HG03439 (cell line): ENCODE measurements around the gene DCC.

ENCODE experiments used
- ATAC-seq: cut with Tn5 transposase; IDR thresholded peaks from one replicate; pipeline ENCODE4 v1.9.1; 2021; ENCODE audit warnings: mild to moderate bottlenecking, moderate library complexity; ENCODE audit not compliant: unreplicated experiment

The DCC gene

DNA sequence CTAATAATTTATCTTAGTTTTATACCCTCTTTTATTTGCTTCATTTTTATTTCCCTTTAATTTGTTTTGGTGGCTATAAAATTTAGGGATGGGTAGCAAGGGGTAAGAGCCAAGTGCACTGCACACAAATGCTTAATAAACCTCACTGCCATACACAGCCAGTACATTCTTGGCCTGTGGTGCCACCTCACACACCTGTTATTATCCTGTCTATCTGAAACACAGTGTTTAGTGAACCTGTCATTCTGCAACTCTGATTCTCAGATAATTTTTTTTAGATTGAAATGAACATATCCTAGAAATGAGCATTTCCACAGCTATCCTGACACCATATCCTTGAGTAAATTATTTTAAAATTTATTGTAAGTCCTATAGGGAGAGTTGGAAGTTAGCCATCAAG is 807.5 kb downstream of the DCC start:
- no peak for ATAC-seq

DNA sequence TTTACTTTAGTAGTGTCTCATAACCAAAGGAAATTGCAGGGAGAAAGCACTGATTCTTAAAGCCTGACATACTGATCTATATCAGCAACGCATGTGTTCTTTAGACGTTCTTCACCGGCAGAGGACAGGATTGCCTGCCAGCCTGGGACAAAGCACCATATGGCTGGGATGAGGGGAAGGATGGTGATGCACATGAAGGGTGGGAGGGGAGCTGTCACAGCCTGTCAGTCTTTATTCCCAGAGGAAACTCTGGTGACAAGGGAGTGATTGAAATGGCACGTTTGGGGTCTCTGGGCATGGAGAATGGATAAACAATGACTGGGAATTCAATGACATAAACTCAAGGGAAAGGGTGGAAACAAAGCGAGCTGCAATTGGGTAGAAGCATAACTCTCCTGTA is 808.1 kb downstream of the DCC start:
- no peak for ATAC-seq

DNA sequence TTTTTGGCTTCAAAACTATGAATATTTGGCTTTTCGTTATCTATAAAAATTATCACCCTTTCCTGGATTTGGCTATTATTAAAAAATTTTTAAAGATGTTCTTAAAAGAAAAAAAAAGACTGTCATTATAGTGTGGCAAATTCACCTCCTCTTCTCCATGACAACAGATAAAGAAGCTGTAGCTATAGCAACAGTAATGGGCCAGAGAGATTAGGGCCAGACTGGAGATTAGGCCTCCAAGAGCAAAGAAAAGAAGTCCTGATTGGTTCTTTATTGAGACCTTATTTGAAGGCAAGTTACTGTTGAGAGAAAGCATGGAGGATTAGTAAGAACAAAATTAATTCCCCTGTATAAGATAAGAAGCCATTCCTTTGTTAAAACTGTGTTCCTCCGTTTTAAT is 812.5 kb downstream of the DCC start:
- no peak for ATAC-seq

DNA sequence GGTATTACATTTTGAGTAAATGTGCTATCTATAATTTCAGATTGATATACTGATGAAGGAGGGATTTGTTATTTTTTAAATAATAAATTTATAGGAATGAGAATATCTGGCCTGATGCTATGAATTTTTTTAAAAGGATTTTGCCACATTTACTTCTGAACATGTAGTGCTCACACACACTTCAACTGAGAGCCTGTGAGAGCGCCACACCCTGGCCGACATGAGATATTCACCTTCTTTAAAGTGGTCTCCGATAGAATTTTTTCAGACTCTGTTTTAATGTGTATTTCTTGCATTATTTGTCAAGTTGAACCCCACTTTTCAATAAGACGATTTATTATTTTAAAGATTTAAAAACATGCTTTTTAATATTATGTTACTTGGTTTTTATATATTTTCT is 813.3 kb downstream of the DCC start:
- ATAC-seq: no peak

DNA sequence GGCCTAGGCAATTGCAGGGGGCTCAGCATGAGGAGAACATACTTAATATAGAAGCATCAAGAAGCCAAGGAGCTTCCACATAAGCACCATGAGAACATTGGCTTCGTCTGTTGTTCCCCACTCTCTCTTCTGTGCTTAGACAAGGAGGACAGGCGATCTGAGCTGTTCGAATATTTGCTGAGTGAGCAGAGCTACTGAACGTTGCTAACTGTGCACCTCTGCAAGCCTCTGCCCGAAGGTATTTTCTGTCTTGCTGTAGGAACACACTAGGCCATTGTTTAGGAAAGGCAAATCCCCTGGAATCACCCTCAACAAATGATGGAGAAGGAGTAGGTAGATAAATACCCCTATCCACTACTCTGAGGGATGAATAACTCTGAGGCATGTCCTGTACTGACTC is 813.8 kb downstream of the DCC start:
- ATAC-seq: no peak

DNA sequence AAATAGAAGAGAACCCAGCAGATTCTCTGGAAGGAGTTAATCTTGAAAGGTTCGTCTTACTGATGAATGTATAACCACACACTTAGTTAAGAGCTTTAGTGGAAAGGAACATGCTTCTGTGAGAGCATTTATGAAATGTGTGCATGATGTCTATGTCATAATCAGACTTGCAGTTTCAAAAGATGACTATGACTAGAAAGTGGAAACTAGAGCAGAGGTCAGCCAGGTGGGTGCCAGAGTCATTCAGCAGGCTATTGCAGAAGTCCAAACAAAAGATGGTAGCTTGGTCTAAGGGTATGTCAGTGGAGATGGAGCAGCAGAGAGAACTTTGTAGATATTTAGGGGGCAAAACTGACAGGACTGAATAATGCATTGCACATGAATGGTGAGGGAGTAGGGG is 825.8 kb downstream of the DCC start:
- peak; percentile 76 for ATAC-seq

DNA sequence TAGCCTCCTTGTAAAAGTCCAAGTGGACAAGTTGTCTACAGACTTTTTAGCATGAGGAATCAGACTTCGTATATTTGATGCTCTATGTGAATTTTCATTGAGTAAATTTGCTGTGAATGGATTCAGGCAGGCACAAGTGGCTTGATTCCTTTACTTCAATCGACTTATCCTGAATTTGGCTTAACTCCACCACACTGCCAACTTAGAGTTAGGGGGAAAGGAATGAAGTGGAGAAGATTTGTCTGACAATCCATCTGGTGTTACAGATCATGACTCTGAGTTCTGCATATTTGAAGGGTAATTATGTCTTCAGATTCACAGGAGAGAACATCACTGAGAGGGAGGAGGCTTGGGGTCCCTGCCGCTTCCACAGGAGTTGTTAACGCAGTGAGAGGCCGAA is 829.3 kb downstream of the DCC start:
- no peak for ATAC-seq

DNA sequence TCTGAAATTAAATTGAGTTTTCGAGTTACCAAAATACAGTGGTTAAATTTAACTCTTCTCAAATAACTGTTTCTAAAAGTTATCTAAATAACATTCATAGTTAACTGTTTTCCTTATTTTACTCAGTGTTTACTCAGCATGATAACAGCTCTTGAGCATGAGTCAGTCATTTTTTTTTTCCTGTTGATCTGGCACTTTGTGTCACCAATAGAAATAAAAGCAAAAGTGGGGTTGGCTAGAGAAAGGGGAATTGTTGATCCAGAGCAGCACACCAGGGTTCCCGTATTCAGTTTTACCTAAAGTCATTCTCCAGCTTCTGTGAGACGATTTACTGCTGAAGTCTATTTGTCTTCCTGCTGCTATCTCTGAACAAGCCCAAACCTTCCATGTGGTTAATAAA is 851.6 kb downstream of the DCC start:
- no peak for ATAC-seq

DNA sequence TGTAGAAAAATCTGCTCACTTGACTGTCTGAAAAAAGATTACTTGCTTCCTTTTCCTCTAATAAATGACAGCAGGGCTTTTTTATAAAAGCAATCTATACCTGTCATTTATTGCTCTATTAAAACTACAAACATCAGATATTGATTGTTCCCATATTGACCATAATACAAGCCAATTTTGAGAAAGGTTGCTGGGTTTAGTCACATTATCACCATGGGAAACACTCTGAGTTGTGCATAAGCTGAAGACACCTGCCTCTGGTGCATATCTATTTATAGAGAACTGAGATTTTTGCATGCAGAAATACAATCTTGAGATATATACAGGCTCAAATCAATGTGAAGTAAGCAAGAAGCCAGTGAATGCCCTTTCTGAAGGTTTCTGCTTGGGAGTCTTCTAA is 853.9 kb downstream of the DCC start:
- no peak for ATAC-seq

DNA sequence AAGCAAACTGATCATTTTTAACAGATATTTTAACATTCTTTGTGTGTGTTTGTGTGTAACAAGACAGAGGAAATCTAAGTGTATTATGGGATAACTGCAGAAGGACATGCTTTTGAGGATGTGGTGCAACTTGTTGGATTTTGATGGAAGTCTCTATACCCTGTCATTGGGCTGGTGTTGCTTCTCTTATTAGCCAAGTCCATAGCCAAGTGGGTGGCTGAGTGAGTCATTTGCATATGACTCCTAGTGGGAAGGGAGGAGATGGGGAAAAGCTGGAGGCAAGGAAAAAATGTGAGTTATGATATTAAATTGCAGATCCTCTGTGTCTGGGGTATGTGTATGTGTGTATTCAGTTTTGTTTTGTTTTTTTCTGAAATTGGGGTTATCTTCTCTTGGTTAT is 879.9 kb downstream of the DCC start:
- ATAC-seq: no peak

DNA sequence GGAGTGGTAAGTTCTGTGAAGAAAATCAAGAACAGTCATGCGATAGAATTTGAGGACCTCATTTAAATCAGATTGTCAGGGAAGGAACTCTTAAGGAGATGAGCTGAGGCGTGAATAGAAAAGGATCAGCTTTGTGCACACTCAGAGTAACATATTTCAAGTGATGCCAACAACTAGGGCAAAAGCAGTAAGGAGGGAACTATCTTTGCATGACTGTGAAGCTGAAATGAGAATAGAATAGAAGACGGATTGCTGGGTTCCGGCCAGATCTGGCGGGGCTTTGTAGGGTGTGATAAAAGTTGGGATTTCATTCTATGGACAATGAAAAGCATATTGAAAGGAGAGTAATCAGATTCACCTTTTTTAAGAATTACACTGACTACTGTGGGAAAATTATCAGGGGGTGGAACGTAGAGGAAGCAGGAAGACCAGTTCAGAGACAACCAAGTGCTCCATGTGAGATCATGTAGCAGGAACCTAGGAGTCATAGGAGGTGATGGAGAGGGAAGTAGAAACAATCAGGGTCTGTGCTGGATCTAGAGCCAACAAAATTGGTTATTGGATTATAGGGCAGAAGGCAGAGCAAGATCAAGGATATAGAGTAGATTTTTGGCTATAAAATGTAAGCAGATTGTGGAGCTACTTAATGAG is 884.3 kb downstream of the DCC start:
- no peak for ATAC-seq

DNA sequence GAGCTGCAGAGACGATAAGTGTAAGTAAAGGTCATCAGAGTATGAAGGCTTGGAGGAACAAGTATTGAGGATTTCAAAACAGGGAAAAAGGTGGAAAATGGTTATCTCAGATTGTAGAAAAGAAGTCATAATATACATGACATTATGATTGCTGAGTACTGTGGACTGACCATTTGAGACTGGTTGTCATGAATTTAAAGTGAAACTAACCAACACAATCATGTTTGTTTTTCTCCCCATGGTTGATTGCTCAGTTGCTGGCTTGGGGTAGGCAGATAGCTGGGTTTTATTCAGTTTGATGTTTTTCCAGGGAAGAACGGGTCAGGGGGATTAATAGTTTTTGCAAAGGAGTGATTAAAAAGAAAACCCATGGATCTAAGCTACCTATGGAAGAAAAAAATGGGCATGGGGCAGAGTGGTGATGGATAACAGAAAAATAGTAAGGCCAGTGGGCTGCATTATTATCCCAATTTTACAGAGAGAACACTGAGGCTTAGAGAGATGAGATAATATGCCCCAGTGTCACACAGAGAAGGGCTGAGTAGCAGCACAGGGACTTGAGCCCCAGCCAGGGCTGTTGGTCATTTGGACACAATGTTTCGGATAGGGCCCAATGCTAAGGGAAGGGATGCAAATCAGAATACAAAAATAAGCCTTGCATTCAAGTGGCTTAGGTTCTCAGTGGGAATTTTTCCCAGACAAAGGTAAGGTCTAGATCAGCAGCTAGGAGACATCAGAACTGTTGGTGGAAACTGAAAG is 885.7 kb downstream of the DCC start:
- no peak for ATAC-seq

DNA sequence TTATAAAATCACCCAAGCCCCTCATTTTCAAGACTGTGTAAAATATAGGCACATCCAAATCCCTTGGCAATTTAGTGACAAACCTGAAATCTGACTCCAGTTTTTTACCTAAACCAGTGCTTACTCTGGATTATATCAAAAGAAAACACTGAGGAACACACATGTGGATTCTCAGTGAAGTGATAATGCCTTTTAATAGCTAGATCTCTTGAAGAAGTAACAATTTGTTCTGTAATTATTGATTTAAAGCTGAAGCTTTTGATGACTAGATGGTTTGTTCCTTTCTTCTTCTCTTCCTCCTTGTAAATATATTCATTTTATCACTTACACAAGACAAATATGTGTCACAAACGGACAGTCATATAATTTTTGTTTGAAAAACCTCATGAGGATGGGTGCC is 894.6 kb downstream of the DCC start:
- no peak for ATAC-seq

DNA sequence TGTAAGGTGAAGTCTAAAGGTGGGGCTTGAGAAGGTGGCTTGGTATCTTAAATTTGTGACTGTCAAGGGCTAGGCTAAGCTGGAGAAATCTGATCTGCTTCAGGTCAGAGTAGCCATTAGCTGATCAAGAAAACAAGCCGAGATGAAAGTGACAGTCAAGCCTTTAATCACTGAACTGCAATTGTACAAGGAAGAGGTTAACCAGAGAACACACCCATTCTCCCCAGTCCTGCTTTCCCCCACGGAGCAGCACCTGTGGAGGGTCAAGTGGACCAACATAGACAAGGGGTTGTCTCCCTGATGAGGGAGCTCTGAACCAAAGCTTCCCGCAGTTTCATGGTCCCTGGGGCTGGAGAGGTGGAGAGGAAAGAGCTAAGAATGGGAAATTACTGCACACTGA is 901.2 kb downstream of the DCC start:
- ATAC-seq: no peak

DNA sequence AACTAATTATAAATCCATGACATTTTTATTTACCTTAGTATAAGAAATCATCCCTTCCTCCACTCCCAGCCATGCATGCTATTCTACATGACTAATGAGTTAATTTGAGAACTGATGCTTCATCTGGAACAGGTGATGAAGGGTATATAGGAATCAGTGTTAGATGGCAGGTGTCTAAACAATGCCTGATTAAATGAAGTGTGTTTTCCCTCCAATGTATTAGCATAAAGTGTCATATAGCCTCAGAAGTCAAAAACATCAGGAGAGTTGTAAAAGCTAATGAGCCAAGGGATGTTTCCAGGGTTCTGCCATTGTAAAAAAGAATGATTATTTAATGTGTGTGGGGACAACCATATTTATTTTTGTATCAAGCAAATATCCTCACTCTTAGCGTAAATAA is 913.8 kb downstream of the DCC start:
- no peak for ATAC-seq

DNA sequence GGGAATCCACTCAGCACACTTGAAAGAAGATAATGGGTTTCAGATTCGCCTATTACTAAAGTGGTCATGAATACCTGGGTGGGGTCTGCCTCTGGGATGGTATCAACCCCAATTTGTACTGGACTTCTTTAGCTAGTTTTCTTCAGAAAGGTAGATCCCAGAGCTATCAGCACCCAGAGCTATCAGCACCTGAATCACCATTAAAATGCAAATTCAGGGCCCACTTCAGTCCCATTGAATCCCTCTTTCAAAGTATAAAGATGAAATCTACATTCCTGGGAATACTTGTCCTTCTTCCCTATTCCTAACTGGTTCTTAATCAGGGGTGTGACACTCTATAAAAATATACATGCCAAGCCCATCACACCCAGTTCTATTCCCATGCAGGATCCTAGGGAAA is 914.3 kb downstream of the DCC start:
- ATAC-seq: no peak

DNA sequence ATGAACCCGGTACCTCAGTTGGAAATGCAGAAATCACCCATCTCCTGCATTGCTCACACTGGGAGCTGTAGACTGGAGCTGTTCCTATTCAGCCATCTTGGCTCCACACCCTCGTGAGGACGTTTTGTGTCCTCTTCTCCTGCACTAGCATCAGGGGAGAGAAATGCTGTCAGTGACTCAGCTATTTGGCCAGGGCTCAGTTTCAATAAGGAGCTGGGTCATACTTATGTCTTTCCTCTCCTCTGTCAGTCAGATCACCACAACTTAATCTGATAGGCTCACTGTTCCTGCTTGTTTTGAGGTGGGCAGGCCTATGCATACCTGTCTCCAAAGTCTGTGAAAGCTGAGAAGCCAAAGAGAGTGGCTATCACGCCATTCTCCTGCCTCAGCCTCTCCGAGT is 921.2 kb downstream of the DCC start:
- ATAC-seq: no peak

DNA sequence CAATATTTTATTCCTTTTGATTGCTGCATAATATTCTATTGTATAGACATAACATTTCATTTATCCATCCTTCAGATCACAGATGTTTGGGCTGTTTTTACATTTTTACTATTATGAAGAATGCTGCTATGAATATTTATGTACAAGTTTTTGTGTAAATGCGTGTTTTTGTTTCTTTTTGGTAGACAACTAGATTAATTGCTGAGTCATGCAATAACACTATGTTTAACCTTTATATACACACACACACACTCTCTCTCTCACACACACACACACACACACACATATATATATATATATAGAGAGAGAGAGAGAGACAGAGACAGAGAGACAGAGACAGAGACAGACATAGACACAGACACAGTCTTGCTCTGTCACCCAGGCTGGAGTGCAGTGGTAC is 926.9 kb downstream of the DCC start:
- no peak for ATAC-seq

DNA sequence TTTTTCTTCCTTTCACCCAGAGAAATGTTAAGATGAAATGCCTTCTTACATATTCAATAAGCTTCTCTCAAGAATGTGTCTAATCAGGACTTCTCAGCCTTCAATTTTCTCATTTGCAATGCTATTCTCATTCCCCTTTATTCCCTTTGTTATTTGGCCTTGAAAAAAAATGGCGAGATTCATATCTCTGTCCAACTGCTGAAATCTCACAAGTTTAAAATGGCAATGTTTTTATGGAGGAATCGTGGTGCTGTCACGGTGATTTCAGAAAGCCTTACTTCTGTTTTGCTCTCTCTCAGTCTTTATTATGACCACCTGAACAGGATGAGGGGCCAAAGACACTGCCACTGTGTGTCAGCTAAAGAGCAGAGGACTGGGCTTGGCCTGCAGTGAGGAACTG is 928.5 kb downstream of the DCC start:
- no peak for ATAC-seq

DNA sequence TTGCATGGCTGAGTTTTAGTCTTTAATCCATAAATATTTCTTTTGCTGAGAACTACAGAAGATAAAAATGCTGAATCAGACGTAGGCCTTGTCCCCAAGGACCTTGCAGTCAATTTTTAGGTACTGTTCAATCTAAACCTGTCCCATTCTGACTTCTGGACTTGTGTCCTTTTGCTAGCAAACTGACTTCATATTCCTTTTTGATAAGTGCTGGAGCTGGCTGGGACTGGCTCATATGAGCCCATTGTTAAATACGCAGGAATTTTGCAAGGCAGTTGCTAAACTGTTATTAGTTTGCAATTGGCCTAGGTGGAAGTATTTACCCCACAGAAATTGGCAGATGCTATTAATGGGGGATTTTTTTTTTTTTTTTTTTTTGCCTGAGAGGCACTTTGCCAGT is 941.4 kb downstream of the DCC start:
- ATAC-seq: no peak

DNA sequence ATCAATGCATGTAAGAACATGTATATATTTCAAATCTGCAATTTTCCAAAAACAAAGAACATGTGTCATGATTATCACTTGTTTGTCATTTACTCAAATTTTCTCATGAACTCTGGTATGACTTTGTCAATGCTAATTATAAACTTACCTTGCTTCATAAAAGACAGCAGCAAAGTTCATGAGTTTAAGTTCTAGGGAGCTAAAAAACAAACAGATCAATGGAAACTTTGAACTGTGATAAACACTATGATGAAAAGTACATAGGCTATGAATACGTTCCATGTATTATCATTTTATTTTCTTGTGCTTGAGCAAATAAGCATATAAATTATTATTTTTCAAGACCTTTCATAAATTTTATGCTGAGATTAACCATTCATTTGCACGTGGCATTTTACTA is 943.7 kb downstream of the DCC start:
- ATAC-seq: no peak

DNA sequence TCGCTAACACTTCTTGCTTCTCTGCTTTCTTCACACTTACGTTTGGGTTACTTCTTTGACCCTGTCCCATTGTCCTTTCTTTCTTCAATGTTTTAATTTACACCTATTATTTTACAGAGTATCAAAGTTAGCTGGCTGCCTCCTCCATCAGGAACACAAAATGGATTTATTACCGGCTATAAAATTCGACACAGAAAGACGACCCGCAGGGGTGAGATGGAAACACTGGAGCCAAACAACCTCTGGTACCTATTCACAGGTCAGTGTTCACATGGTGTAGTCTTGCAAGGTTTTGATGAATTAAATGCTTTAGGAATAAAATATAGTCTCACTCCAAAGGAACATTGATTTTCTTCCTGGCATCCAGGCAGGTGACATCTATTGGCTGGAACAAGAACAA is 965.5 kb downstream of the DCC start:
- no peak for ATAC-seq

DNA sequence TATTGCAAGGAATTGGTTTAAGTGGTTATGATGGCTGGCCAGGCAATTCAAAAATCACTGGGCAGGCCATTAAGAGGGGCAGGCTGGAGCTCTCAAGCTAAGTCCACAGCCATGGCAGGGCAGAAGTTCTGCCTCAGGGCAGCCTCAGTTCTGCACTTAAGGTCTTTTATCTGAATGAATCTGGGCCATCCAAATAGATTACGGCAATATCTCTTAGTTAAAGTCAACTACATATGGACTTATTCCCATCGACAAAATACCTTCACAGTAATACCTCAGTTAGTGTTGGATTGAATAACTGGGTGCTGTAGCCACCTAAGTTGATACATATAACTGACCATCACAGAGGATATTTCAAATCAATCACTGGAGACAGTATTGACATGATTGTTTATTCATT is 979.6 kb downstream of the DCC start:
- ATAC-seq: no peak
